LNCAP (cell line): ENCODE data around the gene SRSF5.

Experiments
- TF ChIP-seq, protein P1 (sequence below): fragments of 450-650 bp; IDR thresholded peaks from 2 replicates; pipeline ENCODE4 v1.5.1; 2017; ENCODE audit warnings: mild to moderate bottlenecking

The SRSF5 gene

GRCh38 chr14:69815556-69815955 lies 48.6 kb downstream of the SRSF5 start:
- TF ChIP-seq, protein P1, sequence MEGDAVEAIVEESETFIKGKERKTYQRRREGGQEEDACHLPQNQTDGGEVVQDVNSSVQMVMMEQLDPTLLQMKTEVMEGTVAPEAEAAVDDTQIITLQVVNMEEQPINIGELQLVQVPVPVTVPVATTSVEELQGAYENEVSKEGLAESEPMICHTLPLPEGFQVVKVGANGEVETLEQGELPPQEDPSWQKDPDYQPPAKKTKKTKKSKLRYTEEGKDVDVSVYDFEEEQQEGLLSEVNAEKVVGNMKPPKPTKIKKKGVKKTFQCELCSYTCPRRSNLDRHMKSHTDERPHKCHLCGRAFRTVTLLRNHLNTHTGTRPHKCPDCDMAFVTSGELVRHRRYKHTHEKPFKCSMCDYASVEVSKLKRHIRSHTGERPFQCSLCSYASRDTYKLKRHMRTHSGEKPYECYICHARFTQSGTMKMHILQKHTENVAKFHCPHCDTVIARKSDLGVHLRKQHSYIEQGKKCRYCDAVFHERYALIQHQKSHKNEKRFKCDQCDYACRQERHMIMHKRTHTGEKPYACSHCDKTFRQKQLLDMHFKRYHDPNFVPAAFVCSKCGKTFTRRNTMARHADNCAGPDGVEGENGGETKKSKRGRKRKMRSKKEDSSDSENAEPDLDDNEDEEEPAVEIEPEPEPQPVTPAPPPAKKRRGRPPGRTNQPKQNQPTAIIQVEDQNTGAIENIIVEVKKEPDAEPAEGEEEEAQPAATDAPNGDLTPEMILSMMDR, result no peak

GRCh38 chr14:69816216-69816615 lies 49.3 kb downstream of the SRSF5 start:
- TF ChIP-seq, protein P1, result no peak

GRCh38 chr14:69818758-69819191 lies 51.8 kb downstream of the SRSF5 start:
- TF ChIP-seq, protein P1, result peak; percentile 81

- TF ChIP-seq, protein P1, result no peak
Observed at GRCh38 chr14:69819607-69820006, 52.7 kb downstream of the SRSF5 start.

- TF ChIP-seq, protein P1, result no peak
Observed at GRCh38 chr14:69820991-69821390, 54.0 kb downstream of the SRSF5 start.
